Activated CD4-positive, alpha-beta T cell treated with anti-CD3 and anti-CD28 coated beads, Interleukin-2, amount 50 U/mL, for 4 hours (primary cell): ENCODE data around the gene PLN.

Experiments used
- DNase-seq, 2 experiments: peaks; one replicate each; pipeline ENCODE4 v3.0.0-alpha.2; 2020

Gene PLN

GRCh38 chr6:118542184-118542952 is 5.7 kb upstream of the PLN start:
- DNase-seq, result no peak

GRCh38 chr6:118544105-118544504 is 4.0 kb upstream of the PLN start:
- DNase-seq, result no peak

GRCh38 chr6:118546164-118546879 is 1.8 kb upstream of the PLN start:
- DNase-seq, result no peak

- no peak for DNase-seq
These were observed 1.2 kb upstream of the PLN start for GRCh38 chr6:118546880-118547218.

GRCh38 chr6:118548613-118549012 is 517 bp downstream of the PLN start:
- DNase-seq, result no peak

GRCh38 chr6:118551063-118552053 is 3.3 kb downstream of the PLN start:
- DNase-seq, result no peak

GRCh38 chr6:118553132-118553531 is 5.0 kb downstream of the PLN start:
- no peak for DNase-seq

- DNase-seq, result no peak
These were observed 6.6 kb downstream of the PLN start for GRCh38 chr6:118554698-118555097.

GRCh38 chr6:118558464-118559217 is 10.5 kb downstream of the PLN start:
- DNase-seq, result no peak

- DNase-seq, result no peak
These were observed 11.6 kb downstream of the PLN start for GRCh38 chr6:118559659-118560058.

GRCh38 chr6:118562248-118562647 is 14.2 kb downstream of the PLN start:
- no peak for DNase-seq

- DNase-seq, result no peak
These were observed 14.9 kb downstream of the PLN start for GRCh38 chr6:118562959-118563358.

GRCh38 chr6:118565311-118565960 is 17.3 kb downstream of the PLN start:
- DNase-seq, result no peak

GRCh38 chr6:118567974-118568373 is 19.9 kb downstream of the PLN start:
- DNase-seq, result no peak

GRCh38 chr6:118569498-118569897 is 21.4 kb downstream of the PLN start:
- no peak for DNase-seq

- no peak for DNase-seq
These were observed 23.0 kb downstream of the PLN start for GRCh38 chr6:118571121-118571520.

- no peak for DNase-seq
These were observed 26.2 kb downstream of the PLN start for GRCh38 chr6:118574051-118574865.

- DNase-seq, result no peak
These were observed 29.9 kb downstream of the PLN start for GRCh38 chr6:118577972-118578371.

GRCh38 chr6:118578617-118579016 is 30.5 kb downstream of the PLN start:
- DNase-seq, result no peak

- DNase-seq, result no peak
These were observed 31.7 kb downstream of the PLN start for GRCh38 chr6:118579786-118580185.
